Natural killer cell (primary cell): Measurements from ENCODE around the gene IL18RAP. TPM values are rescaled to one million over a fixed set of nuclear protein-coding genes. Genes with fewer than 3 reads are reported as not detected.
A peak's percentile ranks its signal among the peaks of the same experiment; 100 is the strongest.

Experiments
- ATAC-seq, 3 donors: fragments of 150-1000 bp in 2 of 3; fragments of 200-7000 bp in 1 of 3; cut with Tn5 transposase; 1 replicate in 1 of 3; 2 replicates in 2 of 3; pipeline ENCODE4 v1.10.0; 2021; ENCODE audit warnings: mild to moderate bottlenecking in 2 of 3, moderate library complexity in 2 of 3
- DNase-seq, 2 donors: peaks; one replicate each; pipeline versions ENCODE4 v3.0.0 to v3.0.0-alpha.2; 2013 to 2021; ENCODE audit warnings: mixed read lengths in 1 of 2
- H3K27ac ChIP-seq: one replicate; pipeline ENCODE4 v1.5.1; 2013; ENCODE audit warnings: mild to moderate bottlenecking, low read length
- H3K27me3 ChIP-seq: one replicate; pipeline ENCODE4 v1.6.1; 2013; ENCODE audit warnings: low read length; ENCODE audit not compliant: control insufficient read depth, insufficient read depth
- H3K36me3 ChIP-seq: one replicate; pipeline ENCODE4 v1.6.1; 2013; ENCODE audit warnings: low read length; ENCODE audit not compliant: control insufficient read depth, insufficient read depth
- H3K4me1 ChIP-seq: one replicate; pipeline ENCODE4 v1.6.1; 2013; ENCODE audit warnings: low read length; ENCODE audit not compliant: control insufficient read depth, insufficient read depth
- H3K4me3 ChIP-seq: one replicate; pipeline ENCODE4 v1.5.1; 2013; ENCODE audit warnings: low read length
- H3K9me3 ChIP-seq: one replicate; pipeline ENCODE4 v1.6.1; 2013; ENCODE audit warnings: low read length; ENCODE audit not compliant: control insufficient read depth, insufficient read depth
- H3K27ac Mint-ChIP-seq, 2 donors: one replicate each; pipeline ENCODE4 v1.8.0; 2022; ENCODE audit warnings: mild to moderate bottlenecking in 2 of 2, mixed read lengths in 2 of 2, moderate library complexity in 1 of 2
- H3K27me3 Mint-ChIP-seq, 2 donors: one replicate each; pipeline ENCODE4 v1.8.0; 2022; ENCODE audit warnings: low read depth in 2 of 2, mixed read lengths in 2 of 2
- H3K36me3 Mint-ChIP-seq: one replicate; pipeline ENCODE4 v1.8.0; 2022; ENCODE audit warnings: mixed read lengths
- H3K4me1 Mint-ChIP-seq, 2 donors: one replicate each; pipeline ENCODE4 v1.8.0; 2022; ENCODE audit warnings: mixed read lengths in 2 of 2
- H3K4me3 Mint-ChIP-seq: one replicate; pipeline ENCODE4 v1.8.0; 2022; ENCODE audit warnings: mild to moderate bottlenecking, moderate library complexity, mixed read lengths
- H3K9me3 Mint-ChIP-seq, 2 donors: one replicate each; pipeline ENCODE4 v1.8.0; 2022; ENCODE audit warnings: mixed read lengths in 2 of 2
- CTCF ChIP-seq: fragments of 200-600 bp; IDR thresholded peaks from one replicate; pipeline ENCODE4 v1.8.0; 2022; ENCODE audit warnings: antibody characterized with exemption
- WGBS: methylation state at CpG from one replicate; pipeline ENCODE4 v1.1.7; 2013; ENCODE audit warnings: missing lambda C conversion rate; ENCODE audit not compliant: insufficient coverage; 5-methylcytosine and 5-hydroxymethylcytosine counted together
- intact Hi-C: fragments of 100-400 bp; cut with micrococcal nuclease; formaldehyde crosslinking; loops from one replicate; pipeline ENCODE4 v1.14.2; 2022
- total RNA-seq, 4 donors: library from RNA; stranded (reverse); fragments of 120-200 nt in 1 of 4; gene quantifications; one replicate each; pipeline versions ENCODE4 v1.2.3 to v1.2.4, GENCODE V29; 2013 to 2022

Gene IL18RAP
- total RNA-seq, 3 donors from 2014 or later (not counting 1 experiment from before 2014, with no cell fraction given): 136 to 309 (median 203) TPM

GRCh38 chr2:102432386-102432785 lies 9.4 kb downstream of the IL18RAP start:
- 93% methylated on average over 2 of the region's 2 CpGs for WGBS
- H3K4me3 ChIP-seq: no peak overlapping the region
- Mint-ChIP-seq H3K4me3 (peak overlapping the region; percentile 21), H3K36me3 (peaks cover 33% of the 10 kb centered on the region), H3K4me1 (peaks cover 82 to 85% of the 10 kb centered on the region in 2 donors), H3K9me3 (no peaks in the 10 kb centered on the region), H3K27me3 (no peaks in the 10 kb centered on the region), H3K27ac (peak overlapping the region in 1 of 2 donors; percentile 93)
- intact Hi-C loops: no loop called here
- peaks cover 38% of the 10 kb centered on the region for H3K4me1 ChIP-seq
- ATAC-seq: no peak
- peak overlapping the region; percentile 5 for H3K27ac ChIP-seq
- DNase-seq: no peak
- TF ChIP-seq CTCF: no peak
- H3K36me3 ChIP-seq: peaks cover 64% of the 10 kb centered on the region
- H3K9me3 ChIP-seq: no peaks in the 10 kb centered on the region
- H3K27me3 ChIP-seq: no peaks in the 10 kb centered on the region

GRCh38 chr2:102433973-102434654 lies 11.2 kb downstream of the IL18RAP start:
- peaks cover 48% of the 10 kb centered on the region for H3K4me1 ChIP-seq
- Mint-ChIP-seq H3K36me3 (peaks cover 23% of the 10 kb centered on the region), H3K27ac (peak overlapping the region in 1 of 2 donors; percentile 93), H3K4me3 (peak overlapping the region; percentile 33), H3K27me3 (no peaks in the 10 kb centered on the region), H3K4me1 (peaks cover 65 to 68% of the 10 kb centered on the region in 2 donors), H3K9me3 (no peaks in the 10 kb centered on the region)
- H3K9me3 ChIP-seq: no peaks in the 10 kb centered on the region
- H3K27ac ChIP-seq: peak overlapping the region; percentile 2
- TF ChIP-seq CTCF: no peak
- H3K36me3 ChIP-seq: peaks cover 68% of the 10 kb centered on the region
- DNase-seq (no peak), ATAC-seq (no peak)
- no peak overlapping the region for H3K4me3 ChIP-seq
- intact Hi-C loops: loop anchor here (2.0 kb wide), 1 partner anchor 15 kb away; no protein-coding TSS in a partner anchor
- H3K27me3 ChIP-seq: no peaks in the 10 kb centered on the region
- 88% methylated on average over 4 of the region's 4 CpGs for WGBS

GRCh38 chr2:102434655-102435381 lies 11.9 kb downstream of the IL18RAP start:
- no peaks in the 10 kb centered on the region for H3K9me3 Mint-ChIP-seq
- no peaks in the 10 kb centered on the region for H3K27me3 Mint-ChIP-seq
- TF ChIP-seq CTCF: no peak
- Histone ChIP-seq H3K9me3 (no peaks in the 10 kb centered on the region), H3K36me3 (peaks cover 70% of the 10 kb centered on the region), H3K4me1 (peaks cover 51% of the 10 kb centered on the region), H3K4me3 (no peak overlapping the region), H3K27me3 (no peaks in the 10 kb centered on the region), H3K27ac (peak overlapping the region; percentile 3)
- 61% methylated on average over 2 of the region's 2 CpGs for WGBS
- H3K4me3 Mint-ChIP-seq: peak overlapping the region; percentile 43
- peak; percentile 50 to 75 (median 68) for ATAC-seq
- intact Hi-C loops: loop anchor here (2.0 kb wide), 1 partner anchor 16 kb away; no protein-coding TSS in a partner anchor
- H3K4me1 Mint-ChIP-seq: peaks cover 58 to 61% of the 10 kb centered on the region in 2 donors
- peaks cover 15% of the 10 kb centered on the region for H3K36me3 Mint-ChIP-seq
- peak overlapping the region in 1 of 2 donors; percentile 71 for H3K27ac Mint-ChIP-seq
- DNase-seq: no peak
